ENCODE results near the gene SPTBN1.

SPTBN1 gene

GRCh38 chr2:54434711-54435110 lies 21.4 kb upstream of the SPTBN1 start:
- DNase-seq: no peak

- DNase-seq: no peak
These were observed 20.6 kb upstream of the SPTBN1 start for GRCh38 chr2:54435325-54436226.

- DNase-seq: no peak
These were observed 18.5 kb upstream of the SPTBN1 start for GRCh38 chr2:54437588-54437987.

GRCh38 chr2:54438271-54438670 lies 17.9 kb upstream of the SPTBN1 start:
- DNase-seq: no peak

- no peak for DNase-seq
These were observed 16.5 kb upstream of the SPTBN1 start for GRCh38 chr2:54439582-54439981.

GRCh38 chr2:54440050-54440449 lies 16.1 kb upstream of the SPTBN1 start:
- DNase-seq: no peak

GRCh38 chr2:54444503-54444902 lies 11.6 kb upstream of the SPTBN1 start:
- DNase-seq: no peak

- no peak for DNase-seq
These were observed 10.0 kb upstream of the SPTBN1 start for GRCh38 chr2:54446122-54446521.

GRCh38 chr2:54446625-54447024 lies 9.5 kb upstream of the SPTBN1 start:
- no peak for DNase-seq

- DNase-seq: no peak
These were observed 1.5 kb upstream of the SPTBN1 start for GRCh38 chr2:54454548-54455130.

- no peak for DNase-seq
These were observed 980 bp upstream of the SPTBN1 start for GRCh38 chr2:54455131-54455562.

- no peak for DNase-seq
These were observed 160 bp downstream of the SPTBN1 start for GRCh38 chr2:54456362-54456611.

GRCh38 chr2:54456612-54457322 lies 640 bp downstream of the SPTBN1 start:
- no peak for DNase-seq

- DNase-seq: peak; percentile 22
These were observed 1.3 kb downstream of the SPTBN1 start for GRCh38 chr2:54457323-54458023.

GRCh38 chr2:54459037-54459441 lies 2.9 kb downstream of the SPTBN1 start:
- no peak for DNase-seq

GRCh38 chr2:54461261-54461660 lies 5.1 kb downstream of the SPTBN1 start:
- no peak for DNase-seq

GRCh38 chr2:54464341-54464740 lies 8.2 kb downstream of the SPTBN1 start:
- DNase-seq: no peak

GRCh38 chr2:54465143-54465542 lies 9.0 kb downstream of the SPTBN1 start:
- no peak for DNase-seq

GRCh38 chr2:54466870-54467269 lies 10.7 kb downstream of the SPTBN1 start:
- DNase-seq: no peak

GRCh38 chr2:54468673-54469072 lies 12.5 kb downstream of the SPTBN1 start:
- no peak for DNase-seq

- no peak for DNase-seq
These were observed 13.4 kb downstream of the SPTBN1 start for GRCh38 chr2:54469484-54470053.

GRCh38 chr2:54470266-54470938 lies 14.3 kb downstream of the SPTBN1 start:
- DNase-seq: no peak

Measured in NCI-H2081 treated with DMSO at 0.1 percent for 48 hours (cell line).